HCT116 (cell line): Measurements from ENCODE around the gene CELF2. TPM values are rescaled to one million over a fixed set of nuclear protein-coding genes. Genes with fewer than 3 reads are reported as not detected.

Source experiments
- ATAC-seq: fragments of 200-7000 bp; cut with Tn5 transposase; 2 replicates; pipeline ENCODE4 v1.9.1; 2020; ENCODE audit warnings: mild to moderate bottlenecking, moderate library complexity
- BruUV-seq: library from RNA; stranded (reverse); fragments of 400-500 nt; replicated peaks from 2 replicates; lab custom pipeline; 2021; lab: Mats Ljungman, UMichigan
- CTCF ChIA-PET: fragments of 300-600 bp; sonication (Branson Sonifier 250); formaldehyde crosslinking; loops from one replicate; lab custom pipeline; 2021; ENCODE audit warnings: antibody characterized with exemption; lab: Charles Lee
- POLR2A ChIA-PET: fragments of 300-600, 350-600 bp; sonication (Branson Sonifier 250); formaldehyde crosslinking; loops from one replicate; lab custom pipeline; 2021; ENCODE audit warnings: antibody characterized with exemption; lab: Charles Lee
- RAD21 ChIA-PET, 2 experiments: fragments of 300-600 bp; sonication (Branson Sonifier 250); formaldehyde crosslinking; loops; one replicate each; lab custom pipeline; 2023; ENCODE audit warnings: low total read pairs in 2 of 2; ENCODE audit not compliant: uncharacterized antibody in 2 of 2, unreplicated experiment in 2 of 2, low non-redundant PET in 1 of 2; lab: Charles Lee
- DNase-seq: peaks from one replicate; pipeline ENCODE4 v3.0.0-alpha.2; 2010; ENCODE audit warnings: low read depth, low spot score
- H2AFZ ChIP-seq: fragments of 200-600 bp; shearing (Covaris generic), sonication (generic); 2 replicates; pipeline ENCODE4 v1.6.1; 2017; ENCODE audit warnings: low read depth, mixed run types, mixed read lengths, antibody characterized with exemption, low read length; ENCODE audit not compliant: poor library complexity, severe bottlenecking
- H3K27ac ChIP-seq: 2 replicates; pipeline ENCODE4 v1.5.1; 2012; ENCODE audit warnings: low read depth, low read length
- H3K27me3 ChIP-seq: fragments of 200-600 bp; sonication (generic); 2 replicates; pipeline ENCODE4 v1.6.1; 2016; ENCODE audit warnings: mixed run types, low read length, mixed read lengths; ENCODE audit not compliant: insufficient read depth
- H3K36me3 ChIP-seq, 2 experiments: fragments of 200-500 bp in 1 of 2; fragments of 200-600 bp in 1 of 2; sonication (Bioruptor generic) in 1 of 2; sonication (generic) in 1 of 2; 2 replicates each; pipeline versions ENCODE4 v1.5.1 to v1.6.1; 2014 to 2016; ENCODE audit warnings: low read length in 2 of 2, inconsistent platforms in 1 of 2, mixed read lengths in 1 of 2, mixed run types in 1 of 2; ENCODE audit not compliant: insufficient read depth in 2 of 2, control insufficient read depth in 1 of 2
- H3K4me1 ChIP-seq, 2 experiments: fragments of 200-600 bp in 1 of 2; sonication (generic) in 1 of 2; 2 replicates each; pipeline versions ENCODE4 v1.5.1 to v1.6.1; 2012 to 2017; ENCODE audit warnings: low read length in 2 of 2, inconsistent platforms in 1 of 2, mild to moderate bottlenecking in 1 of 2, mixed read lengths in 1 of 2, mixed run types in 1 of 2, moderate library complexity in 1 of 2; ENCODE audit not compliant: insufficient read depth in 2 of 2, control insufficient read depth in 1 of 2
- H3K4me2 ChIP-seq: fragments of 200-600 bp; sonication (generic); 2 replicates; pipeline ENCODE4 v1.6.1; 2017; ENCODE audit warnings: mixed run types, low read length, mixed read lengths
- H3K4me3 ChIP-seq, 2 experiments: fragments of 200-600 bp in 1 of 2; sonication (generic) in 1 of 2; replicated peaks in 1 of 2; 2 replicates each; pipeline ENCODE4 v1.5.1; 2011 to 2016; ENCODE audit warnings: low read length in 2 of 2, control low read depth in 1 of 2, low read depth in 1 of 2, mild to moderate bottlenecking in 1 of 2, mixed read lengths in 1 of 2, mixed run types in 1 of 2
- H3K79me2 ChIP-seq: fragments of 200-600 bp; sonication (generic); 2 replicates; pipeline ENCODE4 v1.6.1; 2017; ENCODE audit warnings: mild to moderate bottlenecking, mixed run types, low read length, moderate library complexity, mixed read lengths; ENCODE audit not compliant: insufficient read depth
- H3K9ac ChIP-seq: fragments of 200-600 bp; sonication (generic); 2 replicates; pipeline ENCODE4 v1.6.1; 2016; ENCODE audit warnings: low read length, mixed read lengths
- H3K9me2 ChIP-seq: fragments of 200-600 bp; sonication (generic), shearing (Covaris generic); 2 replicates; pipeline ENCODE4 v1.6.1; 2017; ENCODE audit warnings: mixed run types, mild to moderate bottlenecking, moderate library complexity; ENCODE audit not compliant: insufficient read depth
- H3K9me3 ChIP-seq, 2 experiments: fragments of 200-500 bp in 1 of 2; fragments of 200-600 bp in 1 of 2; sonication (Bioruptor generic) in 1 of 2; sonication (generic) in 1 of 2; 2 replicates each; pipeline ENCODE4 v1.6.1; 2014 to 2017; ENCODE audit warnings: low read length in 2 of 2, mixed read lengths in 2 of 2, inconsistent platforms in 1 of 2, low read depth in 1 of 2, mild to moderate bottlenecking in 1 of 2, mixed run types in 1 of 2, moderate library complexity in 1 of 2; ENCODE audit not compliant: control insufficient read depth in 1 of 2, insufficient read depth in 1 of 2
- H4K20me1 ChIP-seq: fragments of 200-600 bp; sonication (generic), shearing (Covaris generic); 2 replicates; pipeline ENCODE4 v1.6.1; 2017; ENCODE audit warnings: mixed run types, mild to moderate bottlenecking, moderate library complexity; ENCODE audit not compliant: insufficient read depth
- CBX3 ChIP-seq: IDR thresholded peaks from 2 replicates; pipeline ENCODE4 v1.6.1; 2012; ENCODE audit warnings: low read depth
- CEBPB ChIP-seq: IDR thresholded peaks from 2 replicates; pipeline ENCODE4 v1.6.1; 2012; ENCODE audit warnings: low read depth
- CTCF ChIP-seq, 3 experiments: fragments of 200-600 bp in 1 of 3; sonication (generic) in 1 of 3; IDR thresholded peaks in 2 of 3; conservative IDR thresholded peaks in 1 of 3; 2 replicates each; pipeline ENCODE4 v1.5.1; 2012 to 2017; ENCODE audit warnings: low read depth in 2 of 3, low read length in 2 of 3, antibody characterized with exemption in 1 of 3, borderline replicate concordance in 1 of 3, control low read depth in 1 of 3, mild to moderate bottlenecking in 1 of 3, mixed read lengths in 1 of 3, mixed run types in 1 of 3, moderate library complexity in 1 of 3; ENCODE audit not compliant: insufficient read depth in 1 of 3
- FOSL1 ChIP-seq: IDR thresholded peaks from 2 replicates; pipeline ENCODE4 v1.6.1; 2012; ENCODE audit warnings: low read depth
- MAX ChIP-seq: IDR thresholded peaks from 2 replicates; pipeline ENCODE4 v1.6.1; 2012
- POLR2A ChIP-seq: IDR thresholded peaks from 2 replicates; pipeline ENCODE4 v1.7.0; 2011; ENCODE audit warnings: borderline replicate concordance; ENCODE audit not compliant: insufficient read depth, insufficient read length; ENCODE audit errors: extremely low read depth
- SIN3A ChIP-seq: IDR thresholded peaks from 2 replicates; pipeline ENCODE4 v1.6.1; 2012; ENCODE audit warnings: low read depth
- SP1 ChIP-seq: IDR thresholded peaks from 2 replicates; pipeline ENCODE4 v1.6.1; 2012; ENCODE audit warnings: low read depth
- SRF ChIP-seq: IDR thresholded peaks from 2 replicates; pipeline ENCODE4 v1.6.1; 2012; ENCODE audit warnings: low read depth
- TCF7L2 ChIP-seq: IDR thresholded peaks from 2 replicates; pipeline ENCODE4 v1.7.0; 2011; ENCODE audit warnings: borderline replicate concordance, inconsistent platforms; ENCODE audit not compliant: insufficient read depth, insufficient read length; ENCODE audit errors: extremely low read depth
- ZFX ChIP-seq: fragments of 450-650 bp; IDR thresholded peaks from 2 replicates; pipeline ENCODE4 v1.6.1; 2017
- intact Hi-C: fragments of 100-400 bp; cut with micrococcal nuclease; formaldehyde crosslinking; loops from 2 replicates; pipeline ENCODE4 v1.10.0; 2022
- total RNA-seq: library from RNA; stranded (reverse); gene quantifications from one replicate; pipeline ENCODE4 v1.2.1, GENCODE V29; 2021; ENCODE audit not compliant: unreplicated experiment
- TF ChIP-seq, protein P1 (sequence below): IDR thresholded peaks from 2 replicates; pipeline ENCODE4 v1.6.1; 2012; ENCODE audit warnings: low read depth
- TF ChIP-seq, protein P2 (sequence below): IDR thresholded peaks from 2 replicates; pipeline ENCODE4 v1.6.1; 2012
- TF ChIP-seq, protein P3 (sequence below): IDR thresholded peaks from 2 replicates; pipeline ENCODE4 v1.6.1; 2011; ENCODE audit warnings: mild to moderate bottlenecking, low read length, moderate library complexity; ENCODE audit not compliant: insufficient replicate concordance; ENCODE audit errors: extremely low read depth

CELF2 gene
- total RNA-seq, 1 experiment from 2014 or later: 0.66 TPM

GRCh38 chr10:11154849-11155498 is 137.3 kb downstream of the CELF2 start (continued):
- TF ChIP-seq, protein P1, sequence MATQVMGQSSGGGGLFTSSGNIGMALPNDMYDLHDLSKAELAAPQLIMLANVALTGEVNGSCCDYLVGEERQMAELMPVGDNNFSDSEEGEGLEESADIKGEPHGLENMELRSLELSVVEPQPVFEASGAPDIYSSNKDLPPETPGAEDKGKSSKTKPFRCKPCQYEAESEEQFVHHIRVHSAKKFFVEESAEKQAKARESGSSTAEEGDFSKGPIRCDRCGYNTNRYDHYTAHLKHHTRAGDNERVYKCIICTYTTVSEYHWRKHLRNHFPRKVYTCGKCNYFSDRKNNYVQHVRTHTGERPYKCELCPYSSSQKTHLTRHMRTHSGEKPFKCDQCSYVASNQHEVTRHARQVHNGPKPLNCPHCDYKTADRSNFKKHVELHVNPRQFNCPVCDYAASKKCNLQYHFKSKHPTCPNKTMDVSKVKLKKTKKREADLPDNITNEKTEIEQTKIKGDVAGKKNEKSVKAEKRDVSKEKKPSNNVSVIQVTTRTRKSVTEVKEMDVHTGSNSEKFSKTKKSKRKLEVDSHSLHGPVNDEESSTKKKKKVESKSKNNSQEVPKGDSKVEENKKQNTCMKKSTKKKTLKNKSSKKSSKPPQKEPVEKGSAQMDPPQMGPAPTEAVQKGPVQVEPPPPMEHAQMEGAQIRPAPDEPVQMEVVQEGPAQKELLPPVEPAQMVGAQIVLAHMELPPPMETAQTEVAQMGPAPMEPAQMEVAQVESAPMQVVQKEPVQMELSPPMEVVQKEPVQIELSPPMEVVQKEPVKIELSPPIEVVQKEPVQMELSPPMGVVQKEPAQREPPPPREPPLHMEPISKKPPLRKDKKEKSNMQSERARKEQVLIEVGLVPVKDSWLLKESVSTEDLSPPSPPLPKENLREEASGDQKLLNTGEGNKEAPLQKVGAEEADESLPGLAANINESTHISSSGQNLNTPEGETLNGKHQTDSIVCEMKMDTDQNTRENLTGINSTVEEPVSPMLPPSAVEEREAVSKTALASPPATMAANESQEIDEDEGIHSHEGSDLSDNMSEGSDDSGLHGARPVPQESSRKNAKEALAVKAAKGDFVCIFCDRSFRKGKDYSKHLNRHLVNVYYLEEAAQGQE: no peak

- Histone ChIP-seq H3K9me3 (no peaks in the 10 kb centered on the region), H2AFZ (no peak overlapping the region), H4K20me1 (no peaks in the 10 kb centered on the region), H3K4me3 (no peak overlapping the region), H3K27ac (no peak overlapping the region), H3K9me2 (no peaks in the 10 kb centered on the region), H3K4me2 (no peak overlapping the region), H3K27me3 (no peaks in the 10 kb centered on the region), H3K36me3 (no peaks in the 10 kb centered on the region)
- intact Hi-C loops: no loop called here
- RAD21 ChIA-PET: no interaction called here
- POLR2A ChIA-PET: no interaction called here
- CTCF ChIA-PET: no interaction called here
- no peak for TF ChIP-seq CTCF (IDR thresholded peaks at IDR 0.05 in 2 of 3, conservative IDR thresholded peaks at IDR 0.05 in 1 of 3; ENCODE audit: borderline replicate concordance in 1 of 3, insufficient read depth in 1 of 3, low read depth in 2 of 3, low read length in 2 of 3)
- no peak for TF ChIP-seq MAX
- TF ChIP-seq POLR2A: no peak
- TF ChIP-seq CBX3: no peak
- no peak for TF ChIP-seq FOSL1
- no peak for TF ChIP-seq TCF7L2
- TF ChIP-seq SRF: no peak
- no peak for TF ChIP-seq SIN3A
- TF ChIP-seq CEBPB: no peak
- TF ChIP-seq SP1: no peak
- TF ChIP-seq, protein P2, sequence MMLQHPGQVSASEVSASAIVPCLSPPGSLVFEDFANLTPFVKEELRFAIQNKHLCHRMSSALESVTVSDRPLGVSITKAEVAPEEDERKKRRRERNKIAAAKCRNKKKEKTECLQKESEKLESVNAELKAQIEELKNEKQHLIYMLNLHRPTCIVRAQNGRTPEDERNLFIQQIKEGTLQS: no peak
- TF ChIP-seq, protein P3, sequence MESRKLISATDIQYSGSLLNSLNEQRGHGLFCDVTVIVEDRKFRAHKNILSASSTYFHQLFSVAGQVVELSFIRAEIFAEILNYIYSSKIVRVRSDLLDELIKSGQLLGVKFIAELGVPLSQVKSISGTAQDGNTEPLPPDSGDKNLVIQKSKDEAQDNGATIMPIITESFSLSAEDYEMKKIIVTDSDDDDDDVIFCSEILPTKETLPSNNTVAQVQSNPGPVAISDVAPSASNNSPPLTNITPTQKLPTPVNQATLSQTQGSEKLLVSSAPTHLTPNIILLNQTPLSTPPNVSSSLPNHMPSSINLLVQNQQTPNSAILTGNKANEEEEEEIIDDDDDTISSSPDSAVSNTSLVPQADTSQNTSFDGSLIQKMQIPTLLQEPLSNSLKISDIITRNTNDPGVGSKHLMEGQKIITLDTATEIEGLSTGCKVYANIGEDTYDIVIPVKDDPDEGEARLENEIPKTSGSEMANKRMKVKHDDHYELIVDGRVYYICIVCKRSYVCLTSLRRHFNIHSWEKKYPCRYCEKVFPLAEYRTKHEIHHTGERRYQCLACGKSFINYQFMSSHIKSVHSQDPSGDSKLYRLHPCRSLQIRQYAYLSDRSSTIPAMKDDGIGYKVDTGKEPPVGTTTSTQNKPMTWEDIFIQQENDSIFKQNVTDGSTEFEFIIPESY: no peak
- no peak for TF ChIP-seq ZFX
- TF ChIP-seq, all 23 proteins: peak for 0
- DNase-seq: no peak
- BruUV-seq: no TSS peak
- Histone ChIP-seq H3K4me1 (no peaks in the 10 kb centered on the region), H3K9ac (no peak overlapping the region), H3K79me2 (no peaks in the 10 kb centered on the region)
- ATAC-seq: no peak
Measured at GRCh38 chr10:11156480-11156879, 138.8 kb downstream of the CELF2 start.
